ENCODE data around the gene CDC123.

DNA sequence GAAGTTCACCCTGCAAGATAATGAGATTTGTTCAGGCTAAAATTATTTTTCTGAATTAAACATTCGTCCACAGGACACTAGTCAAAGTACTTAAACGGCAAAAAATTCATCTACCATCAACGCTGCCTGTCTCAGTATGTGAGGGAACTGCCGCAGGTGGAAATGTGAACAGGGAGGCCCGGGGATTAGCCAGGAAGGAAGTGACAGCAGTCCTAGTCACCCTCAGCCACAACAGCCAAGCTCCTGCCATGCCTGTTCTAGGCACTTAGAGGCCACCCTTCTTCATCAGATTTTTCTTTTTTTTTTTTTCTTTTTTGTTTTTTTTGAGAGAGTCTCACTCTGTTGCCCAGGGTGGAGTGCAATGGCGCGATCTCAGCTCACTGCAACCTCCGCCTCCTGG lies 9.7 kb upstream of the CDC123 start:
- no peak for TF ChIP-seq EZH2 (IDR thresholded peaks at IDR 0.05; ENCODE audit: low read length)
- TF ChIP-seq, protein P1, sequence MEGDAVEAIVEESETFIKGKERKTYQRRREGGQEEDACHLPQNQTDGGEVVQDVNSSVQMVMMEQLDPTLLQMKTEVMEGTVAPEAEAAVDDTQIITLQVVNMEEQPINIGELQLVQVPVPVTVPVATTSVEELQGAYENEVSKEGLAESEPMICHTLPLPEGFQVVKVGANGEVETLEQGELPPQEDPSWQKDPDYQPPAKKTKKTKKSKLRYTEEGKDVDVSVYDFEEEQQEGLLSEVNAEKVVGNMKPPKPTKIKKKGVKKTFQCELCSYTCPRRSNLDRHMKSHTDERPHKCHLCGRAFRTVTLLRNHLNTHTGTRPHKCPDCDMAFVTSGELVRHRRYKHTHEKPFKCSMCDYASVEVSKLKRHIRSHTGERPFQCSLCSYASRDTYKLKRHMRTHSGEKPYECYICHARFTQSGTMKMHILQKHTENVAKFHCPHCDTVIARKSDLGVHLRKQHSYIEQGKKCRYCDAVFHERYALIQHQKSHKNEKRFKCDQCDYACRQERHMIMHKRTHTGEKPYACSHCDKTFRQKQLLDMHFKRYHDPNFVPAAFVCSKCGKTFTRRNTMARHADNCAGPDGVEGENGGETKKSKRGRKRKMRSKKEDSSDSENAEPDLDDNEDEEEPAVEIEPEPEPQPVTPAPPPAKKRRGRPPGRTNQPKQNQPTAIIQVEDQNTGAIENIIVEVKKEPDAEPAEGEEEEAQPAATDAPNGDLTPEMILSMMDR (optimal IDR thresholded peaks at IDR 0.05 in 1 of 3, IDR thresholded peaks at IDR 0.05 in 1 of 3, conservative IDR thresholded peaks at IDR 0.05 in 1 of 3; ENCODE audit: extremely low read depth in 1 of 3, insufficient read depth in 2 of 3, low read length in 3 of 3), result no peak

Measured in keratinocyte (primary cell).